Measurements from ENCODE around the gene LAG3. TPM values are rescaled to one million over a fixed set of nuclear protein-coding genes. Genes with fewer than 3 reads are reported as not detected.
A peak's percentile ranks its signal among the peaks of the same experiment; 100 is the strongest.

LAG3 gene
- polyA plus RNA-seq, 4 donors = 0.67 to 5.9 (median 1.3) TPM

GRCh38 chr12:6796576-6796975 lies 24.3 kb downstream of the LAG3 start:
- Histone ChIP-seq H3K36me3 (ENCODE audit: control insufficient read depth in 3 of 3, insufficient read depth in 2 of 3, low read depth in 1 of 3, low read length in 3 of 3) (no peaks in the 10 kb centered on the region), H3K4me3 (ENCODE audit: low read depth in 1 of 3, low read length in 3 of 3) (no peak overlapping the region), H3K4me1 (ENCODE audit: control insufficient read depth in 3 of 3, insufficient read depth in 2 of 3, low read depth in 1 of 3, low read length in 2 of 3) (no peaks in the 10 kb centered on the region), H3K27me3 (ENCODE audit: control insufficient read depth in 3 of 3, insufficient read depth in 3 of 3, low read length in 3 of 3) (no peaks in the 10 kb centered on the region), H3K27ac (ENCODE audit: low read depth in 1 of 3, low read length in 2 of 3) (no peak overlapping the region), H3K9me3 (ENCODE audit: control insufficient read depth in 2 of 2, insufficient read depth in 1 of 2, low read depth in 1 of 2, low read length in 1 of 2) (no peaks in the 10 kb centered on the region)
- FAIRE-seq (no peak), DNase-seq (no peak)
- 79 to 91% (median 84%) methylated on average over 4 of the region's 4 CpGs for WGBS, 3 donors

DNA sequence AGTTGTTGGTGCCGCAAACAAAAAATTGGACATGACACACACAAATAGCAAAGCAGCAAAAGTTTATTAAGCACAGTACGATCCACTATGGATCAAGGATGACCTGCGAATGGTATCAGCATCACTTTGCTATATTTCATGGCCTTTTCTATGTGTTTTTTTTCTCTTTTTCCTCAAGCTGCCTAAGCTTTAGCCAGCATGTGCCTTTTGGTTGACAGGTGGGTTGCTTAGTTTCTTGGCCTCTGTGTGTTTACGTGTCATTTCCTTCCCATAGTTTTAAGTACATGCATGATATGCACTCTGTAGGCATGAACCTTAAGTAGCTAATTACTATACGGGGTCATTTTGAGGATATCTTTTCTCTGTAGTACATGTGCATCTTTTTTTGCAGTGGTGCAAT lies 26.8 kb downstream of the LAG3 start:
- H3K27me3 ChIP-seq (ENCODE audit: control insufficient read depth in 3 of 3, insufficient read depth in 3 of 3, low read length in 3 of 3) = no peaks in the 10 kb centered on the region
- no peaks in the 10 kb centered on the region for H3K9me3 ChIP-seq (ENCODE audit: control insufficient read depth in 2 of 2, insufficient read depth in 1 of 2, low read depth in 1 of 2, low read length in 1 of 2)
- H3K36me3 ChIP-seq (ENCODE audit: control insufficient read depth in 3 of 3, insufficient read depth in 2 of 3, low read depth in 1 of 3, low read length in 3 of 3) = no peaks in the 10 kb centered on the region
- FAIRE-seq = no peak
- no peaks in the 10 kb centered on the region for H3K4me1 ChIP-seq (ENCODE audit: control insufficient read depth in 3 of 3, insufficient read depth in 2 of 3, low read depth in 1 of 3, low read length in 2 of 3)
- 87 to 92% (median 89%) methylated on average over 5 of the region's 5 CpGs for WGBS, 3 donors
- no peak for DNase-seq
- no peak overlapping the region for H3K4me3 ChIP-seq (ENCODE audit: low read depth in 1 of 3, low read length in 3 of 3)
- H3K27ac ChIP-seq (ENCODE audit: low read depth in 1 of 3, low read length in 2 of 3) = no peak overlapping the region

DNA sequence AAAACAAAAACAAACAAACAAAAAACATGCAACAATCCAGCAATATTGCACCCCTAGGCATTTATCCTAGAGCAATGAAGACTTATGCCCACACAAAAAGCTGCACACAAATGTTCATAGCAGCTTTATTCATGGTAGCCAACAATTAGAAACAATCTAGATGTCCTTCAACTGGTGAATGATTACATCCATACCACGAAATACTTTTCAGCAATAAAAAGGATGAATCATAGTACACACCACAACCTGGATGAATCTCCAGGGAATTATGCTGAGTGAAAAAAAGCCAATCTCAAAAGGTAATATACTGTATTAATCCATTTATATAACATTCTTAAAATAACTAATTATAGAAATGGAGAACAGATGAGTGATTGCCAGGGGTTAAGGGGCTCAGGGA lies 34.9 kb downstream of the LAG3 start:
- H3K27me3 ChIP-seq (ENCODE audit: control insufficient read depth in 3 of 3, insufficient read depth in 3 of 3, low read length in 3 of 3) = peaks cover 0 to 4% (median 0%) of the 10 kb centered on the region in 3 donors
- no peak overlapping the region for H3K27ac ChIP-seq (ENCODE audit: low read depth in 1 of 3, low read length in 2 of 3)
- peaks cover 0 to 2% of the 10 kb centered on the region in 2 donors for H3K9me3 ChIP-seq (ENCODE audit: control insufficient read depth in 2 of 2, insufficient read depth in 1 of 2, low read depth in 1 of 2, low read length in 1 of 2)
- FAIRE-seq = no peak
- no peaks in the 10 kb centered on the region for H3K4me1 ChIP-seq (ENCODE audit: control insufficient read depth in 3 of 3, insufficient read depth in 2 of 3, low read depth in 1 of 3, low read length in 2 of 3)
- 15 to 57% (median 28%) methylated on average over 1 of the region's 1 CpG for WGBS, 3 donors
- H3K36me3 ChIP-seq (ENCODE audit: control insufficient read depth in 3 of 3, insufficient read depth in 2 of 3, low read depth in 1 of 3, low read length in 3 of 3) = no peaks in the 10 kb centered on the region
- peak in 1 of 2 donors; percentile 37 for DNase-seq
- H3K4me3 ChIP-seq (ENCODE audit: low read depth in 1 of 3, low read length in 3 of 3) = no peak overlapping the region

DNA sequence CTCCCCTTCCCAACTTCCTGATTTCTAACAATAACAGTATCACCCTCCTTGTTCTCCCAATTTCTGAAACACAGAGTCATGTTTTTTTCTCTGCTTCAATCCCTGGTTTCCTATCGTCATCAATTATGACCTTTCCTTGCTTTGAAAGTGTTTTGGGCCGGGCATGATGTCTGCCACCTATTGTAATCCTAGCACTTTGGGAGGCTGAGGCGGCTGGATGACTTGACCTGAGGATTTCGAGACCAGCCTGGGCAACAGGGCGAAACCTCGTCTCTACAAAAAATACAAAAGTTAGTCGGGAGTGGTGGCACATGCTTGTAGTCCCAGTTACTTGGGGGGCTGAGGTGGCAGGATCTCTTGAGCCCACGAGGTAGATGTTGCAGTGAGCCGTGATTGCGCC lies 36.7 kb downstream of the LAG3 start:
- FAIRE-seq (no peak), DNase-seq (no peak)
- H3K27ac ChIP-seq (ENCODE audit: low read depth in 1 of 3, low read length in 2 of 3) = no peak overlapping the region
- H3K9me3 ChIP-seq (ENCODE audit: control insufficient read depth in 2 of 2, insufficient read depth in 1 of 2, low read depth in 1 of 2, low read length in 1 of 2) = peaks cover 0 to 2% of the 10 kb centered on the region in 2 donors
- H3K4me3 ChIP-seq (ENCODE audit: low read depth in 1 of 3, low read length in 3 of 3) = no peak overlapping the region
- no peaks in the 10 kb centered on the region for H3K36me3 ChIP-seq (ENCODE audit: control insufficient read depth in 3 of 3, insufficient read depth in 2 of 3, low read depth in 1 of 3, low read length in 3 of 3)
- H3K27me3 ChIP-seq (ENCODE audit: control insufficient read depth in 3 of 3, insufficient read depth in 3 of 3, low read length in 3 of 3) = peaks cover 0 to 4% (median 0%) of the 10 kb centered on the region in 3 donors
- 80 to 86% (median 81%) methylated on average over 10 of the region's 10 CpGs for WGBS, 3 donors
- H3K4me1 ChIP-seq (ENCODE audit: control insufficient read depth in 3 of 3, insufficient read depth in 2 of 3, low read depth in 1 of 3, low read length in 2 of 3) = no peaks in the 10 kb centered on the region

DNA sequence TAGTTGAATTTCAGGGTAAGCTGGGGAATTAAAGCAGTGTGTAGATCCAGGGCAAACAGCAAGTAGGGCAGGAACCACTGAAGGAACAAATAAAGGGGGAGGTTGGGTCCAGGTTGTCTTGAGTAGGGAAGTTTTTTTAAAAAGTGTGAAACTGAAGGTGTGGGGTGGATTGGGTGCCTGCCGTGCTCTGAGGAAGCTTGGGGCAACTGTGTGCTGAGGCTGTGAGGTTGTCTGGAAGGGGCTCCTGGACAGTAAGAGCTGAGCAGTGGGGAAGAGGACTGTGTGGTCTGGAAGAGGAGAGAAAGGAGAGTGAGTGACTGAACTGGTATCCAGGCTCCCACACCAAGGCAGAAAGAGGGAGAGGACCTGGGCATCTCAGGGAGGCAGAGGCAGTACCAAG lies 38.4 kb downstream of the LAG3 start:
- peaks cover 0 to 16% (median 0%) of the 10 kb centered on the region in 3 donors for H3K27me3 ChIP-seq (ENCODE audit: control insufficient read depth in 3 of 3, insufficient read depth in 3 of 3, low read length in 3 of 3)
- no peak overlapping the region for H3K4me3 ChIP-seq (ENCODE audit: low read depth in 1 of 3, low read length in 3 of 3)
- WGBS, 3 donors = 74 to 77% (median 75%) methylated on average over 1 of the region's 1 CpG
- FAIRE-seq = no peak
- H3K9me3 ChIP-seq (ENCODE audit: control insufficient read depth in 2 of 2, insufficient read depth in 1 of 2, low read depth in 1 of 2, low read length in 1 of 2) = no peaks in the 10 kb centered on the region
- H3K27ac ChIP-seq (ENCODE audit: low read depth in 1 of 3, low read length in 2 of 3) = no peak overlapping the region
- no peaks in the 10 kb centered on the region for H3K4me1 ChIP-seq (ENCODE audit: control insufficient read depth in 3 of 3, insufficient read depth in 2 of 3, low read depth in 1 of 3, low read length in 2 of 3)
- H3K36me3 ChIP-seq (ENCODE audit: control insufficient read depth in 3 of 3, insufficient read depth in 2 of 3, low read depth in 1 of 3, low read length in 3 of 3) = peaks cover 0 to 2% (median 0%) of the 10 kb centered on the region in 3 donors
- no peak for DNase-seq

GRCh38 chr12:6813363-6813762 lies 41.0 kb downstream of the LAG3 start:
- Histone ChIP-seq H3K36me3 (ENCODE audit: control insufficient read depth in 3 of 3, insufficient read depth in 2 of 3, low read depth in 1 of 3, low read length in 3 of 3) (peaks cover 0 to 6% (median 0%) of the 10 kb centered on the region in 3 donors), H3K9me3 (ENCODE audit: control insufficient read depth in 2 of 2, insufficient read depth in 1 of 2, low read depth in 1 of 2, low read length in 1 of 2) (no peaks in the 10 kb centered on the region), H3K4me3 (ENCODE audit: low read depth in 1 of 3, low read length in 3 of 3) (no peak overlapping the region), H3K27me3 (ENCODE audit: control insufficient read depth in 3 of 3, insufficient read depth in 3 of 3, low read length in 3 of 3) (peaks cover 0 to 16% (median 0%) of the 10 kb centered on the region in 3 donors), H3K27ac (ENCODE audit: low read depth in 1 of 3, low read length in 2 of 3) (no peak overlapping the region), H3K4me1 (ENCODE audit: control insufficient read depth in 3 of 3, insufficient read depth in 2 of 3, low read depth in 1 of 3, low read length in 2 of 3) (no peaks in the 10 kb centered on the region)
- no peak for FAIRE-seq
- DNase-seq = no peak
- WGBS, 3 donors = 29 to 57% (median 45%) methylated on average over 4 of the region's 4 CpGs

DNA sequence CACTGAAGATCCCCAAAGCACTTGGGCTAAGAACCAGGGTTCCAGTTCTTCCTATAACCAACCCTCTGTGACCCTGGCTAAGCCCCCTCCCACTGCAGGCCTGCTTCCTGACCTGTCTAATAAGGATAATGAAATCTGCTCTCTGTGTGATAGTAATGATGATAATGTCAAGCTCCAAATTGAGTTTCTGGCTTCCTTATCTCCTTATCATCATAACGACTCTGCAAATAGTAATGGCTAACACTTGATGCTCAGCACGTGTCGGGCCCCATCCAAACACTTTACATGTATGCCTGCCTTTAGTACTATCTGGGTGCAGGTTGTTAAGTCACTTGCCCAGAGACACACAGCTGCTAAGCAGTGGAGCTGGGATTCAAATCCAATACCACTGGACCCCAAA lies 44.3 kb downstream of the LAG3 start:
- H3K4me1 ChIP-seq (ENCODE audit: control insufficient read depth in 3 of 3, insufficient read depth in 2 of 3, low read depth in 1 of 3, low read length in 2 of 3) = peaks cover 0 to 10% (median 0%) of the 10 kb centered on the region in 3 donors
- H3K36me3 ChIP-seq (ENCODE audit: control insufficient read depth in 3 of 3, insufficient read depth in 2 of 3, low read depth in 1 of 3, low read length in 3 of 3) = peaks cover 0 to 6% (median 0%) of the 10 kb centered on the region in 3 donors
- H3K9me3 ChIP-seq (ENCODE audit: control insufficient read depth in 2 of 2, insufficient read depth in 1 of 2, low read depth in 1 of 2, low read length in 1 of 2) = no peaks in the 10 kb centered on the region
- no peak for DNase-seq
- FAIRE-seq = no peak
- peaks cover 0 to 29% (median 0%) of the 10 kb centered on the region in 3 donors for H3K27me3 ChIP-seq (ENCODE audit: control insufficient read depth in 3 of 3, insufficient read depth in 3 of 3, low read length in 3 of 3)
- WGBS, 3 donors = 38 to 61% (median 58%) methylated on average over 3 of the region's 3 CpGs
- no peak overlapping the region for H3K4me3 ChIP-seq (ENCODE audit: low read depth in 1 of 3, low read length in 3 of 3)
- no peak overlapping the region for H3K27ac ChIP-seq (ENCODE audit: low read depth in 1 of 3, low read length in 2 of 3)

- DNase-seq = no peak
- peaks cover 0 to 34% (median 0%) of the 10 kb centered on the region in 3 donors for H3K27me3 ChIP-seq (ENCODE audit: control insufficient read depth in 3 of 3, insufficient read depth in 3 of 3, low read length in 3 of 3)
Observed at GRCh38 chr12:6817098-6817497, 44.8 kb downstream of the LAG3 start.

DNA sequence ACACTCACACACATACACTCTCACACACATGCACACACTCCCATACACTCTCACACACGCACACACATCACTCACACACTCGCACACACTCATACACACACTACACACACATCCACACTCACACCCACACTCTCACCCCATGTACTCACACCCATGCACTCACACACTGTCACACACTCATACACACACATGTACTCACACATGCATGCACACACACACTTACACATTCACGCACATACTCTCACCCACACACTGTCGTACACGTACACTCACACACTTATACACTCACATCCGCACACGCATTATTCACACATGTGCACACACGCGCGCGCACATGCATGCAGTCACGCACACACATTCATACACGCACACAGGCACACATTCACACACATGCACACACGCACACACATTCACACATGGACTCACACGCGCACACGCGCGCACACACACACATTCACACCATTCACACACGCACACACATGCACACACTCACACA lies 45.4 kb downstream of the LAG3 start:
- WGBS, 3 donors = 86 to 93% (median 92%) methylated on average over 20 of the region's 20 CpGs
- H3K27me3 ChIP-seq (ENCODE audit: control insufficient read depth in 3 of 3, insufficient read depth in 3 of 3, low read length in 3 of 3) = peaks cover 0 to 40% (median 0%) of the 10 kb centered on the region in 3 donors
- no peak for DNase-seq
- H3K4me1 ChIP-seq (ENCODE audit: control insufficient read depth in 3 of 3, insufficient read depth in 2 of 3, low read depth in 1 of 3, low read length in 2 of 3) = peaks cover 0 to 18% (median 0%) of the 10 kb centered on the region in 3 donors
- no peak for FAIRE-seq
- H3K9me3 ChIP-seq (ENCODE audit: control insufficient read depth in 2 of 2, insufficient read depth in 1 of 2, low read depth in 1 of 2, low read length in 1 of 2) = no peaks in the 10 kb centered on the region
- H3K4me3 ChIP-seq (ENCODE audit: low read depth in 1 of 3, low read length in 3 of 3) = no peak overlapping the region
- H3K27ac ChIP-seq (ENCODE audit: low read depth in 1 of 3, low read length in 2 of 3) = no peak overlapping the region
- H3K36me3 ChIP-seq (ENCODE audit: control insufficient read depth in 3 of 3, insufficient read depth in 2 of 3, low read depth in 1 of 3, low read length in 3 of 3) = peaks cover 0 to 6% (median 0%) of the 10 kb centered on the region in 3 donors

More at GRCh38 chr12:6817098-6817497, 44.8 kb downstream of the LAG3 start:
- H3K4me1 ChIP-seq (ENCODE audit: control insufficient read depth in 3 of 3, insufficient read depth in 2 of 3, low read depth in 1 of 3, low read length in 2 of 3) = peaks cover 0 to 15% (median 0%) of the 10 kb centered on the region in 3 donors
- no peak overlapping the region for H3K27ac ChIP-seq (ENCODE audit: low read depth in 1 of 3, low read length in 2 of 3)
- peaks cover 0 to 6% (median 0%) of the 10 kb centered on the region in 3 donors for H3K36me3 ChIP-seq (ENCODE audit: control insufficient read depth in 3 of 3, insufficient read depth in 2 of 3, low read depth in 1 of 3, low read length in 3 of 3)
- WGBS, 3 donors = 41 to 75% (median 53%) methylated on average over 8 of the region's 8 CpGs
- FAIRE-seq = no peak
- no peak overlapping the region for H3K4me3 ChIP-seq (ENCODE audit: low read depth in 1 of 3, low read length in 3 of 3)
- H3K9me3 ChIP-seq (ENCODE audit: control insufficient read depth in 2 of 2, insufficient read depth in 1 of 2, low read depth in 1 of 2, low read length in 1 of 2) = no peaks in the 10 kb centered on the region

Data from small intestine (tissue), 7 donors.